ENCODE data around the gene OSBPL3. TPM values are rescaled to one million over a fixed set of nuclear protein-coding genes. Genes with fewer than 3 reads are reported as not detected.

Gene OSBPL3
- total and polyA plus RNA-seq, 2 donors = 9.1 to 23.3 TPM

DNA sequence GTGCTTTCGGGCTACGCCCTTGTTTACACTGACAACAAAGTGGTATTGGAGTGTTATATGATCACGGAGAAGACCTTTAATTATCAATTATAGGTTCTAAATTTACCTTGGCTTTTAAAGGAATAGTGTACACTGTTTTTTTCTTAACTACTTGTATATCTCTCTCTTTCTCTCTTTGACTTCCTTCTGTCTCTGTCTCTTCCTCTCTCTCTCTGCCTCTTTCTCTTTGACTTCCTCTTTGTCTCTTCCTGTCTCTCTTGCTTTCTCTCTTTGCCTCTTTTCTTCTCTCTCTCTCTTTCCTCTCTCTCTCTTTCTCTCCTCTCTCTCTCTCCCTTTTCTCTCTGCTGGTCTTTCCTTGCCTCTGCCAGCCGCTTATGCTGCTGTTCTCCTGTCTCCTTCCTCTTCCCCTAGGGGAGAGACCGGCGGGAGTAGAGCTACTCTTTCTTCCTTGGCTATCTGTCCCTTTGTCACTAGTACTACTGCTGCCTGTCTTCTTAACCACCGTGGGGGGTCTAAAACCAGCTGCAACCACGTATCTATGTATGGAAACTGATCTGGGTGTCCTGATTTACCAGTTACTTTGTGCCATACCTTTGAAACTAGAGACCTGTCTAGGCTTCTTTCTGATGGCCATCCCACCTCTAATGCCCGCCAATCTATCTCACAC, 185.9 kb downstream of the OSBPL3 start:
- H3K9me3 ChIP-seq (ENCODE audit: control insufficient read depth in 2 of 2, insufficient read depth in 1 of 2, low read length in 1 of 2) = peaks cover 0 to 5% of the 10 kb centered on the region in 2 donors
- no peak overlapping the region for H3K4me3 ChIP-seq (ENCODE audit: low read length in 2 of 2)
- H3K27me3 ChIP-seq (ENCODE audit: control insufficient read depth in 2 of 2, insufficient read depth in 1 of 2, low read length in 1 of 2) = no peaks in the 10 kb centered on the region
- 92% methylated on average over 9 of the region's 9 CpGs for WGBS
- DNase-seq (ENCODE audit: low read depth in 6 of 9, low spot score in 9 of 9) = no peak
- no peaks in the 10 kb centered on the region for H3K4me1 ChIP-seq (ENCODE audit: control insufficient read depth in 2 of 2, insufficient read depth in 2 of 2, low read length in 2 of 2)
- peaks cover 0 to 5% of the 10 kb centered on the region in 2 donors for H3K36me3 ChIP-seq (ENCODE audit: control insufficient read depth in 2 of 2, insufficient read depth in 2 of 2, low read length in 1 of 2)
- H3K27ac ChIP-seq (ENCODE audit: low read depth in 1 of 2, low read length in 1 of 2) = no peak overlapping the region

GRCh38 chr7:24788961-24789576, 190.9 kb downstream of the OSBPL3 start:
- H3K27ac ChIP-seq (ENCODE audit: low read depth in 1 of 2, low read length in 1 of 2) = no peak overlapping the region
- no peaks in the 10 kb centered on the region for H3K4me1 ChIP-seq (ENCODE audit: control insufficient read depth in 2 of 2, insufficient read depth in 2 of 2, low read length in 2 of 2)
- no peak overlapping the region for H3K4me3 ChIP-seq (ENCODE audit: low read length in 2 of 2)
- no peaks in the 10 kb centered on the region for H3K36me3 ChIP-seq (ENCODE audit: control insufficient read depth in 2 of 2, insufficient read depth in 2 of 2, low read length in 1 of 2)
- no peak for DNase-seq (ENCODE audit: low read depth in 6 of 9, low spot score in 9 of 9)
- 94% methylated on average over 10 of the region's 10 CpGs for WGBS
- no peaks in the 10 kb centered on the region for H3K27me3 ChIP-seq (ENCODE audit: control insufficient read depth in 2 of 2, insufficient read depth in 1 of 2, low read length in 1 of 2)
- peaks cover 0 to 9% of the 10 kb centered on the region in 2 donors for H3K9me3 ChIP-seq (ENCODE audit: control insufficient read depth in 2 of 2, insufficient read depth in 1 of 2, low read length in 1 of 2)

DNA sequence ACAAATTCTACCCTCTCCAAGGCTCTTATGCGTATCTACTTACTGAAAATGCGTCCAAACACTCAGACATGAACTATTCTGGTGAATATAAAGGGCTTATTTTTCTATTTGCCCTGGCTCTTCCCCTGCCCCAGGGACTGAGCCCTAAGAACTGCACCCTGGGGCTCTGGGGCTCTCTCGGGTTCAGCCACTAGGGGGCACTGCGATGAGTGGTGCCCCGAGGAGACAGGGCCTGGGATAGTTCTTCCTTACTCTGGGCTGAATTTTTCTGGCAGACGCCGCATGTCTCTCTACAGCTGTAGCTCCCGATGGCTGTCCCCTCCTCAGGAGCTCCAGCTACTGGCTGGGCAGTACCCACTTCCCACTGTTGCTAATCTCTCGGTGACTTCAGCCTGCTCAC, 191.9 kb downstream of the OSBPL3 start:
- Histone ChIP-seq H3K27ac (ENCODE audit: low read depth in 1 of 2, low read length in 1 of 2) (no peak overlapping the region), H3K27me3 (ENCODE audit: control insufficient read depth in 2 of 2, insufficient read depth in 1 of 2, low read length in 1 of 2) (no peaks in the 10 kb centered on the region), H3K36me3 (ENCODE audit: control insufficient read depth in 2 of 2, insufficient read depth in 2 of 2, low read length in 1 of 2) (no peaks in the 10 kb centered on the region), H3K4me3 (ENCODE audit: low read length in 2 of 2) (no peak overlapping the region), H3K4me1 (ENCODE audit: control insufficient read depth in 2 of 2, insufficient read depth in 2 of 2, low read length in 2 of 2) (no peaks in the 10 kb centered on the region), H3K9me3 (ENCODE audit: control insufficient read depth in 2 of 2, insufficient read depth in 1 of 2, low read length in 1 of 2) (peaks cover 0 to 12% of the 10 kb centered on the region in 2 donors)
- 97% methylated on average over 9 of the region's 9 CpGs for WGBS
- no peak for DNase-seq (ENCODE audit: low read depth in 6 of 9, low spot score in 9 of 9)

DNA sequence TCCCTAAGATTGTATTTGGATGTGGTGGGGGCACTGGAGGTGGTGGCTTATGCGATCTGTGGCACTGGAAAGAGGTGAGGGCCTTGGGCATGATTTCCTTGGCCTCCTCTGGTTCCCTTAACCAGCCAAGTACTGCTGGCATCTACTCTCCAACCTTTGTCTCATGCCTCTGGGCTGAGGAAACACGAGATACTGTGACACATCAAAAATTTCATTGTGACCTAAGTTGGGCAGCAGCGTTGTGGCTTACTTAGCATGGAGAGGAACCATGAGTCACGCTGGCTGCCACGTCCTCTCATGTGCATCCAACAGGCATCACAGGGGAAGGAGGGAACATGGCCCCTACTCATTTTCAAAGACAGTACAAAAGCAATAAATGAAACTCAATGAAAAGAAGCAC, 193.0 kb downstream of the OSBPL3 start:
- H3K27ac ChIP-seq (ENCODE audit: low read depth in 1 of 2, low read length in 1 of 2) = no peak overlapping the region
- no peaks in the 10 kb centered on the region for H3K27me3 ChIP-seq (ENCODE audit: control insufficient read depth in 2 of 2, insufficient read depth in 1 of 2, low read length in 1 of 2)
- WGBS = 80% methylated on average over 5 of the region's 5 CpGs
- no peak overlapping the region for H3K4me3 ChIP-seq (ENCODE audit: low read length in 2 of 2)
- H3K9me3 ChIP-seq (ENCODE audit: control insufficient read depth in 2 of 2, insufficient read depth in 1 of 2, low read length in 1 of 2) = peaks cover 0 to 13% of the 10 kb centered on the region in 2 donors
- H3K36me3 ChIP-seq (ENCODE audit: control insufficient read depth in 2 of 2, insufficient read depth in 2 of 2, low read length in 1 of 2) = no peaks in the 10 kb centered on the region
- no peak for DNase-seq (ENCODE audit: low read depth in 6 of 9, low spot score in 9 of 9)
- no peaks in the 10 kb centered on the region for H3K4me1 ChIP-seq (ENCODE audit: control insufficient read depth in 2 of 2, insufficient read depth in 2 of 2, low read length in 2 of 2)

- 96% methylated on average over 4 of the region's 4 CpGs for WGBS
- H3K27ac ChIP-seq (ENCODE audit: low read depth in 1 of 2, low read length in 1 of 2) = no peak overlapping the region
- peaks cover 0 to 13% of the 10 kb centered on the region in 2 donors for H3K9me3 ChIP-seq (ENCODE audit: control insufficient read depth in 2 of 2, insufficient read depth in 1 of 2, low read length in 1 of 2)
Observed at GRCh38 chr7:24786306-24786705, 193.7 kb downstream of the OSBPL3 start.

DNA sequence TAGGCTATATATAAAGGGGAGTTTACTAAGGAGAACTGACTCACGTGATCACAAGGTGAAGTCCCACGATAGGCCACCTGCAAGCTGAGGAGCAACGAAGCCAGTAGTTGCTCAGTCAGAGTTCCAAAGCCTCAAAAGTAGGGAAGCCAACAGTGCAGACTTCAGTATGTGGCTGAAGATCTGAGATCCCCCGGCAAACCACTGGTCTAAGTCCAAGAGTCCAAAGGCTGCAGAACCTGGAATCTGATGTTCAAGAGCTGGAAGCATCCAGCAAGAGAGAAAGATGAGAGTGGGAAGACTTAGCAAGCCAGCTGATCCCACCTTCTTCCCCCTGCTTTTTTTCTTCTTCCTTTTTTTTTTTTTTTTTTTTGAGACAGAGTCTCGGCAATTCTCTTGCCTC, 195.7 kb downstream of the OSBPL3 start:
- peaks cover 0 to 9% of the 10 kb centered on the region in 2 donors for H3K9me3 ChIP-seq (ENCODE audit: control insufficient read depth in 2 of 2, insufficient read depth in 1 of 2, low read length in 1 of 2)
- 96% methylated on average over 5 of the region's 5 CpGs for WGBS
- no peaks in the 10 kb centered on the region for H3K27me3 ChIP-seq (ENCODE audit: control insufficient read depth in 2 of 2, insufficient read depth in 1 of 2, low read length in 1 of 2)
- no peaks in the 10 kb centered on the region for H3K4me1 ChIP-seq (ENCODE audit: control insufficient read depth in 2 of 2, insufficient read depth in 2 of 2, low read length in 2 of 2)
- no peaks in the 10 kb centered on the region for H3K36me3 ChIP-seq (ENCODE audit: control insufficient read depth in 2 of 2, insufficient read depth in 2 of 2, low read length in 1 of 2)
- no peak overlapping the region for H3K27ac ChIP-seq (ENCODE audit: low read depth in 1 of 2, low read length in 1 of 2)
- no peak overlapping the region for H3K4me3 ChIP-seq (ENCODE audit: low read length in 2 of 2)
- DNase-seq (ENCODE audit: low read depth in 6 of 9, low spot score in 9 of 9) = no peak

More at GRCh38 chr7:24786306-24786705, 193.7 kb downstream of the OSBPL3 start:
- no peak for DNase-seq (ENCODE audit: low read depth in 6 of 9, low spot score in 9 of 9)
- Histone ChIP-seq H3K36me3 (ENCODE audit: control insufficient read depth in 2 of 2, insufficient read depth in 2 of 2, low read length in 1 of 2) (no peaks in the 10 kb centered on the region), H3K4me1 (ENCODE audit: control insufficient read depth in 2 of 2, insufficient read depth in 2 of 2, low read length in 2 of 2) (no peaks in the 10 kb centered on the region), H3K4me3 (ENCODE audit: low read length in 2 of 2) (no peak overlapping the region), H3K27me3 (ENCODE audit: control insufficient read depth in 2 of 2, insufficient read depth in 1 of 2, low read length in 1 of 2) (no peaks in the 10 kb centered on the region)

DNA sequence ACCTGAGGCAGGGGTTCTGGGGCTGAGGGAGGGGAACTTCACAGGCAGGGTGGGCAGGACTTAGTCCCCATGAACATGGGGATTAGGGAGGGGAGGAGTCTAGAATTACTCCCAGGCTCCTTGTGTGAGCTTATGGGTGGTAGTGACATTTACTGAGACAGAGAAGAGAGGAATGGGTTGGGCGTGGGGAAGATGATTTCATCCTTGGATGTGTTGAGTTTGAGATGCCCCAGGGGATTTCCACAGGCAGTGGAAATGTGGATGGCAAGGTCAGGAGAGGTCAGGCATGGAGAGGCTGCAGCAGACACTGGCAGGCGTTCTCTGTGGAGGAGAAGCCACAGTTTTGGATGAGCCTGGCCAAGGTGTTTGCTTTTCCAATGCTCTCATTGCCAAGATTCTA, 196.3 kb downstream of the OSBPL3 start:
- 96% methylated on average over 2 of the region's 2 CpGs for WGBS
- Histone ChIP-seq H3K27me3 (ENCODE audit: control insufficient read depth in 2 of 2, insufficient read depth in 1 of 2, low read length in 1 of 2) (no peaks in the 10 kb centered on the region), H3K36me3 (ENCODE audit: control insufficient read depth in 2 of 2, insufficient read depth in 2 of 2, low read length in 1 of 2) (no peaks in the 10 kb centered on the region)

DNA sequence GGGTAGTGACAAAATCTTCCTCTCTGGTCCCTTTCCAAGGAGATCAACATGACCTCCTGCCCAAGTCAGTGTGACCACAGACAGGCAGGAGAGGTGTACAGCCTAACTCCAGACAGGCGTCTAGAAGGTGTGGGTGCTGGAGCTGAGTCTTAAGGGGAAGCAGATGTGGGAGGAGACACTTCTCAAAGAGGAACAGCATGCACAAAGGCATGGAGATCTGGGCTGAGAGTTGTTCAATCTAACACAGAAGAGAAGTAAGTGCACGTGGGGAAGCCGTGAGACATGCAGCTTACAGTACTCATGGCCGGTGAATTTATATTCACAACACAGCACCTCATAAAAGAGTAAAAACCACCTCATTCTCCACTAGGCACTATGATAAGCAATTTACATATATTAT, 198.9 kb downstream of the OSBPL3 start:
- H3K9me3 ChIP-seq (ENCODE audit: control insufficient read depth in 2 of 2, insufficient read depth in 1 of 2, low read length in 1 of 2) = peaks cover 0 to 6% of the 10 kb centered on the region in 2 donors
- H3K27me3 ChIP-seq (ENCODE audit: control insufficient read depth in 2 of 2, insufficient read depth in 1 of 2, low read length in 1 of 2) = no peaks in the 10 kb centered on the region
- DNase-seq (ENCODE audit: low read depth in 6 of 9, low spot score in 9 of 9) = no peak
- WGBS = 76% methylated on average over 4 of the region's 4 CpGs
- no peak overlapping the region for H3K4me3 ChIP-seq (ENCODE audit: low read length in 2 of 2)
- no peaks in the 10 kb centered on the region for H3K4me1 ChIP-seq (ENCODE audit: control insufficient read depth in 2 of 2, insufficient read depth in 2 of 2, low read length in 2 of 2)
- H3K27ac ChIP-seq (ENCODE audit: low read depth in 1 of 2, low read length in 1 of 2) = no peak overlapping the region
- no peaks in the 10 kb centered on the region for H3K36me3 ChIP-seq (ENCODE audit: control insufficient read depth in 2 of 2, insufficient read depth in 2 of 2, low read length in 1 of 2)

More for the DNA sequence above, 196.3 kb downstream of the OSBPL3 start:
- Histone ChIP-seq H3K4me3 (ENCODE audit: low read length in 2 of 2) (no peak overlapping the region), H3K27ac (ENCODE audit: low read depth in 1 of 2, low read length in 1 of 2) (no peak overlapping the region), H3K9me3 (ENCODE audit: control insufficient read depth in 2 of 2, insufficient read depth in 1 of 2, low read length in 1 of 2) (peaks cover 0 to 6% of the 10 kb centered on the region in 2 donors), H3K4me1 (ENCODE audit: control insufficient read depth in 2 of 2, insufficient read depth in 2 of 2, low read length in 2 of 2) (no peaks in the 10 kb centered on the region)
- DNase-seq (ENCODE audit: low read depth in 6 of 9, low spot score in 9 of 9) = no peak

- Histone ChIP-seq H3K9me3 (ENCODE audit: control insufficient read depth in 2 of 2, insufficient read depth in 1 of 2, low read length in 1 of 2) (peaks cover 0 to 6% of the 10 kb centered on the region in 2 donors), H3K36me3 (ENCODE audit: control insufficient read depth in 2 of 2, insufficient read depth in 2 of 2, low read length in 1 of 2) (no peaks in the 10 kb centered on the region), H3K27me3 (ENCODE audit: control insufficient read depth in 2 of 2, insufficient read depth in 1 of 2, low read length in 1 of 2) (no peaks in the 10 kb centered on the region), H3K4me3 (ENCODE audit: low read length in 2 of 2) (no peak overlapping the region), H3K27ac (ENCODE audit: low read depth in 1 of 2, low read length in 1 of 2) (no peak overlapping the region), H3K4me1 (ENCODE audit: control insufficient read depth in 2 of 2, insufficient read depth in 2 of 2, low read length in 2 of 2) (no peaks in the 10 kb centered on the region)
- 94% methylated on average over 2 of the region's 2 CpGs for WGBS
- no peak for DNase-seq (ENCODE audit: low read depth in 6 of 9, low spot score in 9 of 9)
Observed at GRCh38 chr7:24779283-24779655, 200.7 kb downstream of the OSBPL3 start.

Data from thymus (tissue), 11 donors.